Frontal cortex (tissue), 4 donors: ENCODE measurements around the gene MAP3K7CL. TPM values are rescaled to one million over a fixed set of nuclear protein-coding genes. Genes with fewer than 3 reads are reported as not detected.

ENCODE experiments used
- DNase-seq, 2 donors: peaks; one replicate each; pipeline ENCODE4 v3.0.0; 2012; ENCODE audit warnings: low spot score in 2 of 2
- FAIRE-seq: peaks from 2 replicates; lab custom pipeline; 2012; peaks lifted over from hg19 to GRCh38; lab: Jason Lieb, UNC
- small RNA-seq: library from RNA; depleted of rRNA; stranded (forward); fragments of <200 nt; gene quantifications from one replicate; pipeline ENCODE3, GENCODE V24; 2014
- total RNA-seq: library from RNA; depleted of rRNA; stranded (reverse); fragments of >200 nt; gene quantifications from one replicate; pipeline ENCODE4 v1.2.3, GENCODE V29; 2014
- donor health status: control.
- donor health status: control.
- donor health status: control.

The MAP3K7CL gene
- total RNA-seq, 1 donor from 2014 or later = 1.2 TPM

DNA sequence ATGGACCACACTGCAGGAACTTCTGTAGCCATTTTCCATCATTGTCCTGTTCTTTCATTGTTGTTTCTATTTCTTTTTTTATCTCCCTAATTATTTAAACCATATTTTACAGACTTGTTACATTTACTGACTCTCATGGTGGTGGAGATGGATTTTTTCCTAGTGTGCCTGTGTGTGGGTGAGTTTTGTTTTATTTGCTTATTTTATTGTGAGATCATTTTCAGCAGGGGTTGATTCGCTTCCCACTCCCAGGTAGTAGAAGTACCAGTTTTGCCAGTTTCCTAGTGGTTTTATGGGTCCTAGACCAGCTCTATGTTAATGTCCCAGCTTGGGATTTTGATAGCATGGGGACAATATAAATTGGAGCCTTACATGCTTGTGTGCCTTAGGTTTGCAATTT lies 88.3 kb downstream of the MAP3K7CL start:
- FAIRE-seq = no peak

DNA sequence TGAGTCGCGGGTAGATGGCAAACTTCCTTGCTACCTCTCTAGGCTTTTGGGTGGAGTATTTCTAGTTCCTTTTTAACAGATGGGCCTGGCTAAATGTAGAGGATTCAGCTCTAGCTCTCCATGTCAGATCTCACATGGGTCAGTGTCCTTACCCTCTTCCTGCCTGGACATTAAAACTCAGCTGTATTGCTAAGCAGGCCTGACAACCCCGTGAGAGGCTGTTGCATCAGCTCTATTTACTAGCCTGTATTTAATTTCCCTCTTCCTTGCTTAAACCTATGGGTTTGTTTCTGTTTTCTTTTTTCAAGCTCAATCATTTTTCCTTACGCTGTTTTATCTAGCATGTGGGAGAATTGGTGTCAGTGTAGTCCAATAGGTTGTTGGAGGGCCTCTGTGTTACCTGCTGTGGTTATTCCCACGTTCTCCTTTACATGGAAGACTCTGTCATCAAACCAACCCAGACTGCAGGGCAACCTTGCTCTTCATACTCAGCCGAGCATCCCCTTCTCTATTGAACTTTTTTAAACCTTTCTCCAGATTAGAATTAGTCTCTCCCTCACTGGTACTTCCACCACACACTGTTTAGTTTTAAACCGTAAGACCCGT lies 88.8 kb downstream of the MAP3K7CL start:
- DNase-seq = no peak
- no peak for FAIRE-seq

More for the DNA sequence above, 88.3 kb downstream of the MAP3K7CL start:
- no peak for DNase-seq

DNA sequence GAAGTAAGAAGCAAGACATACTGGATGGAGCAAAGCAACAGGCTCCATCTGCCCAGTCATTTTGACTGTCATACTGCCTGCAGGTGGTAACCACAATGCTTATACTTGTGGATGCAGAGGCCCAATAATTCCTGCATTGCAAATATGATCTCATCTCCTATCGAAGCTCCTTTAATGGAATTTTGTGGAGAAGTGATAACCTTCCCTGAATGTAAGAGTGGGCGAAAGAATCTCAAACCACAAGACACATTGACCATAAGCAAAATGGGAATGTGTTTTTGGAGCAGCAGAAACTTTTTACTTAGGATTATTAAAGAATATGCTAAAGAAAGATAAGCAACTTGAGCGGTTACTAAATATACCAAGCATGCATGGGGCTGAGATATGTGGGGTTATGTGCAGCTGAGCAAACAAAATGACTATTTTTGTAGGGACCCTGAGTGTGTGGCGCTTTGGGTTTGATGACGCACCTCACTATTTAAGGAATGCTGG lies 90.9 kb downstream of the MAP3K7CL start:
- DNase-seq (no peak), FAIRE-seq (no peak)

DNA sequence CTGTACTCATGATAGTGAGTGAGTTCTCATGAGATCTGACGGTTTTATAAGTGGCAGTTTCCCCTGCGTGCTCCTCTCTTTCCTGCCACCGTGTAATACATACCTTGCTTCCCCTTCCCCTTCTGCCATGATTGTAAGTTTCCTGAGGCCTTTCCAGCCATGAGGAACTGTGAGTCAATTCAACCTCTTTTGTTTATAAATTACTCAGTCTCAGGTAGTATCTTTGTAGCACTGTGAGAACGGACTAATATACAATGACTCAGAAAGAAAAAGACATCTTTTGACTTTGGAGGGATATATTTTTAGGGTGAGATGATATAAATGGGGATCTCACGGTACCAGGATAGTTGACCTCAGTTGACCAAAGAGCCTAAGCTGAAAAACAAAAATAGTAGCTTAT lies 93.6 kb downstream of the MAP3K7CL start:
- FAIRE-seq (no peak), DNase-seq (no peak)

Small RNAs within 50 kb of the gene (small RNA-seq; reads per million reads assigned to genes)
- not detected for gene RF00012
- not detected for gene RF00019

Other genes with a start within 250 kb of the MAP3K7CL start
- gene LTN1, start 137.8 kb upstream of the MAP3K7CL start, total RNA-seq = 39.9 TPM
- gene RWDD2B, start 111.3 kb upstream of the MAP3K7CL start, total RNA-seq = 7.7 TPM
- gene USP16, start 106.0 kb upstream of the MAP3K7CL start, total RNA-seq = 34.6 TPM
- 262 TPM for gene CCT8, start 57.0 kb upstream of the MAP3K7CL start, total RNA-seq
- 136 TPM for gene BACH1, start 168.3 kb downstream of the MAP3K7CL start, total RNA-seq